GM10847 (cell line): Measurements from ENCODE around the gene TYMS.

ENCODE experiments used
- POLR2A ChIP-seq: IDR thresholded peaks from 2 replicates; pipeline ENCODE4 v1.6.1; 2011; ENCODE audit not compliant: insufficient read length; ENCODE audit errors: extremely low read depth

Gene TYMS

DNA sequence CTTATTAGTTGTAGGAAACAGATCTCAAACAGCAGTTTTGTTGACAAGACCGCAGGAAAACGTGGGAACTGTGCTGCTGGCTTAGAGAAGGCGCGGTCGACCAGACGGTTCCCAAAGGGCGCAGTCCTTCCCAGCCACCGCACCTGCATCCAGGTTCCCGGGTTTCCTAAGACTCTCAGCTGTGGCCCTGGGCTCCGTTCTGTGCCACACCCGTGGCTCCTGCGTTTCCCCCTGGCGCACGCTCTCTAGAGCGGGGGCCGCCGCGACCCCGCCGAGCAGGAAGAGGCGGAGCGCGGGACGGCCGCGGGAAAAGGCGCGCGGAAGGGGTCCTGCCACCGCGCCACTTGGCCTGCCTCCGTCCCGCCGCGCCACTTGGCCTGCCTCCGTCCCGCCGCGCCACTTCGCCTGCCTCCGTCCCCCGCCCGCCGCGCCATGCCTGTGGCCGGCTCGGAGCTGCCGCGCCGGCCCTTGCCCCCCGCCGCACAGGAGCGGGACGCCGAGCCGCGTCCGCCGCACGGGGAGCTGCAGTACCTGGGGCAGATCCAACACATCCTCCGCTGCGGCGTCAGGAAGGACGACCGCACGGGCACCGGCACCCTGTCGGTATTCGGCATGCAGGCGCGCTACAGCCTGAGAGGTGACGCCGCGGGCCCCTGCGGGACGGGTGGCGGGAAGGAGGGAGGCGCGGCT lies at the start of gene TYMS:
TSS of gene TYMS (plus strand) at position 343 of the 690 bp plus-strand sequence. CDS start at position 433, 90 bp downstream.
- peak; percentile 18 for TF ChIP-seq POLR2A

DNA sequence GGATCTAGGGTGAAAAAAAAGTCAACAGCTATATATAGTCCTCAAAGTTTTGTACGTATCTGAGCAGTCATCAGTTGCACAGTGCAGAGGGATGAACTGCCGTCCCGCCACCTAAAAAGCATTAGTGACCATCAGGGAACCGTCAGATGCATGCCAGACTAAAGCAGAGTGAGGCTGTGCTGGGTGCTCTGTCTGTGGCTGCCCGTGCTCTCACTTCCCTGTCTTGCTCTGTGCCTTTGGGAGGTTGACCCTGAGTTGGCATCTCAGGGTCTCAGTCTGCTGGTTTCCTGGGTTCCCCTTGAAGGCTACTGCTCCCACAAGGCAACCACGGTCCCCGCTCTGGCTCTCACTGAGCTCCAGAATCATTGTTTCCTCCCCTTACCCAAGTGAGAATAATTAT lies 49.5 kb upstream of the TYMS start:
- no peak for TF ChIP-seq POLR2A

DNA sequence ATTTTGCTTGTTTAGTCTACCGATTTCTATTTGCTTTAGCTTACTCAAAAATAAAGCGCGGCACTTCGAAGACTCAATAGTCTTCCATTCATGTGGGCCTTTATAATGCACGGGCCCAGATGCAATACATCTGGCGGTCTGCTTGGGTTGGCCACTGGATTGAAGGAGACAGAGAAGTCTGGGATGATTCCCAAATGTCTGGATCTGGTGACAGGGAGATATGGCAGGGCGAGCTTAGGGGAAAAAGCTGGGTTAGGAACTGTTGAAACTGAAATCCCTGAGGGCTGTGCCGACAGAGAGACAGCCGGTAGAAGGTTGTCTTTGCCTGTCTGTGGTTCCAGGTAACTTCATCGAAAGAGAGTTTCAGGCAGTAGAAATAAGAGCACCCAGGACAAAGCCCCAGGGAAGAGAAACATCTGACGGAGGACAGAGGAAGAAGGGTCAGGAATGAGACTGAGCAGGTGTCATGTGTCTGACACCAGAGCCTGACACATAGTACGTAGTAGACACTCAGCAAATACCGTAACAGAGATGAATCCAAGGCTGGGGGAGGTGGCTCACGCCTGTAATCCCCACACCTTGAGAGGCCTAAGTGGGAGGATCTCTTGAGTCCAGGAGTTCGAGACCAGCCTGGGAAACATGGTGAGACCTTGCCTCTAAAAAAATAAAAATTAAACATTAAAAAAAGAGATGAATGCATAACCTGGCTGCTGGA lies 47.1 kb upstream of the TYMS start:
- TF ChIP-seq POLR2A = no peak

DNA sequence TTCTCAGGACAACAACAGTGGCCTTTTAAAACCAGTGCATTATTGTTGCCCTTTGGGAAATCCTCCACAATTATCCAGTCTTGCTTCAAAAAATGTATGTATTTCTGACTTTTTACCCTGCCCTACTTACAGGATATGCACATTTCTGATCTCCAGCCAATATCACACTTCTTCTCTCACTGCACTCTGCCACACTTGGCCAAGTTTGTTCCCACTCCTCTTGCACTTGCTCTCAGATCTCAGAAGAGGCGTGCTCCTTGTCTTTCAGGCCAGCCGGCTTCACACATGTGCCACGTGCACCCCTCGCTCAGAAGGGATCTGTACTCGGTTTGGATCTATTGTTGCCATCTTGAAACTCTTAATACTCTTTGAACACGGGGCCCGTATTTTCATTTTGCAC lies 45.3 kb upstream of the TYMS start:
- no peak for TF ChIP-seq POLR2A

- TF ChIP-seq POLR2A = no peak
Observed at GRCh38 chr18:614193-614592, 43.3 kb upstream of the TYMS start.

DNA sequence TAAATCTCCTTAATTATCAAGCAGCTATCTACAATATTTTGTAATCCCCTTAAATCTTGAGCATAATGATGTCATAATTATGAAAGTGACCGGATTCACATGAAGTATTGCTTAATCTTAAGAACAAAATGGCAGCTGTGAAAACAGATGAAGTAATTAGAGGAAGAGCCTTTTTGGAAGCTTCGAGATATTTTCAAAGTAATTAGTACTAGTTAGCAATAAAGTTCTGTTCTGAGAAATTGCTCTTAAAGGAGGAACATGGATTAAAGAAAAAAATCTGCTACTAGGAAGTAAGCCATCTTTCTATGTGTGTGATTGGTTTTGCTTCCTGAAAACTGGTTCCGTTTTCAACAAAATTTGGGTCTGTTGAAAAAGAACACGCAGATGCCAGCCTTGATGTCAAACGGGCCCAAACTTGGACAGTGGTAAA lies 42.3 kb upstream of the TYMS start:
- TF ChIP-seq POLR2A = no peak

GRCh38 chr18:615773-616172 lies 41.7 kb upstream of the TYMS start:
- no peak for TF ChIP-seq POLR2A

- TF ChIP-seq POLR2A = no peak
Observed at GRCh38 chr18:616380-616995, 41.0 kb upstream of the TYMS start.

DNA sequence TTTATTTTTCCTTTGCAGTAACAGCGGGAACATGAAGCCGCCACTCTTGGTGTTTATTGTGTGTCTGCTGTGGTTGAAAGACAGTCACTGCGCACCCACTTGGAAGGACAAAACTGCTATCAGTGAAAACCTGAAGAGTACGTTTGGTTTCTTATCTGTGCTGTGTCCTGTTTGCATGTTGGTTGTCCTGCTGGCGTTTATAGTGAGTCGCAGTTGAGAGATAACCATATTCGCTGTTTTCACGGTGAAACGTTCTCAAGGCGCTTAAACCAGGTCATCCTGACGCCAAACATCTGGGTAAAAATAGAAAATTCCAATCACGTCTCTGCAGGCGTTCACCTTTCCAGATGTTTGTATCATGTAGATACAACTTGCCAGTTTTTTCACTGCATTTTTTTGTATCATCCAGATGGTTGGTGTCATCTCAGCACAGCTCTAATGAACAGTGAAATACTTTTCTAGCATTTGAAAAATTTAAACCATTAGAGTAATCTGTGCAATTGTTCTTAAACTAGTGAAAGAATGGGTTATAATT lies 39.4 kb upstream of the TYMS start:
- TF ChIP-seq POLR2A = no peak

DNA sequence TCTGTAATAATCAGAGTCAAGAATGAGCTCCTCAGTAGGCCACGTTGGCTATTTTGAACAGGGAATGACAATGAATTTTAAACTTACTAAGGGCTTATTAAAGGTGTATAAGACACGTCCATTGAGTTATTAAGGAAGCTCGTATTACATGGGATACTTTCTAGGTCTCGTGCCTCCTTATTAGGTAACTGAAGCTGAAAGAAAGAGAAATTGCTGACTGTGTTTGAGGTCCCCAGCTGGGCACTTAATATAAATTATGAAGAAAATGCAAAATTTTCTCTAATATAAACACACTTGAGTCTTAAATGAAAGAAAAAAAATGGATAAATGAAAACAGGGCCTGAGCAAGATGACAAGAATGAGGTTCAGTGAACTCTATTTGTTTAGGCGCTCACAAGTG lies 38.8 kb upstream of the TYMS start:
- no peak for TF ChIP-seq POLR2A

DNA sequence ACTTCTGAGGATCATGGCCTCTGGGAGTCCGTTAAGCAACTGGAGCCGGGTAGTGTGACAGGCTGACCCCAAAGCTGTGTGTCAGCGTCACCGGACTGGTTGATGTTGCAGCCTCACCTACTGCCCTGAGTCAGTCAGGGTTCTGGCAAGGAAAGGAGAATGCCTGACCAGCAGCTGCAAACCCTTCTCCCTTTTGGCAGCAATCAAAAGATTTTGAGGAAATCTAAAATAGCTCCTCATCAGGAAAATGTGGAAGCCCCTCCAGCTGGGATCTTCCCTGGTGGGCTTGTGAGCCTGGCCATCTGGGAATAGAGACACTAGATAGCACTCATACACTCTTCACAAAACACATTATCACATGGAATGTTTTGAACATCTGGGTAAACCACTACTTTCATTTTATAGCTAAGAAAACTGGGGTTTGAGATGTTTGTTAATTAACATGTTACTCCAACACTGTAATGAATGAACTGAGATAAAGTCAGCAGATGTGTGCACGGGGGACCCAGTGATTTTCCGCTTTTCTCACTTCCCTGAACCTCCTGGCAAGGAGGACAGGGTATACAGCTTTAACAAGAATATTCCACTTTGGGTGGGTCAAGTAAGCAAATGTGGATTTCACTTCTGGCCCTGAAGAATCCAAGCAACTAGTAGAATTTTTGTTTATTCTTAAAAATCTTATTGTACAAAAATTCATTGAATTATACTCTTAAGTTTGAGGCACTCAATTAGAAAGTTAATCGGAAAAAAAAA lies 36.0 kb upstream of the TYMS start:
- no peak for TF ChIP-seq POLR2A

DNA sequence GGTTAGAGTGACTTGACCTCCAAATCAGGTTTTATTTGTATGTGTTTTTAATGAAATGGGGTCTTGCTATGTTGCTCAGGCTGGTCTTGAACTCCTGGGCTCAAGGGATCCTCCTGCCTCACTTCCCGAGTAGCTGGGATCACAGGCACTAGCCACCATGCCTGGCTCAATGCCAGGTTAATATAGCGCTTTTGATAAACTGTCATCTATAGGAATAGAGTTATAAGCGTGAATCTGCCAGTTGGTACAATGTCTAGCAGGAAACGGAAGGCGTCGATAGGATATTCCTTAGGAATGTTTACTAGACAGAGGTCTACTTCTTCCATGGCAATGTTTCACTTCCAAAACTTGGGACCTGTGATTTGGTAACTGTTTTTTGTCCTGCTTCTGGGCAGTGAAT lies 35.2 kb upstream of the TYMS start:
- no peak for TF ChIP-seq POLR2A

GRCh38 chr18:623761-624620 lies 33.5 kb upstream of the TYMS start:
- no peak for TF ChIP-seq POLR2A

DNA sequence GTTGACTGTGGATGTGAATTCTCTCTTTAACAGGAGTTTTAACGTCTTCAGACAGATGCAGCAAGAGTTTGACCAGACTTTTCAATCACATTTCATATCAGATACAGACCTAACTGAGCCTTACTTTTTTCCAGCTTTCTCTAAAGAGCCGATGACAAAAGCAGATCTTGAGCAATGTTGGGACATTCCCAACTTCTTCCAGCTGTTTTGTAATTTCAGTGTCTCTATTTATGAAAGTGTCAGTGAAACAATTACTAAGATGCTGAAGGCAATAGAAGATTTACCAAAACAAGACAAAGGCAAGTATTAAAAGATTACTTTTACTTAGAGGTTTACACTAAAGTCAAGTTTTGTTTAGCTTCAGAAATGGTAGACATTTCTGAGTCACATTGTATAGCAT lies 30.2 kb upstream of the TYMS start:
- TF ChIP-seq POLR2A = no peak
